Liver (tissue), 9 donors: ENCODE measurements around the gene NR1D2. TPM values are rescaled to one million over a fixed set of nuclear protein-coding genes. Genes with fewer than 3 reads are reported as not detected.

ENCODE experiments used
- DNase-seq: peaks from one replicate; pipeline ENCODE4 v3.0.0-alpha.2; 2017; ENCODE audit warnings: low spot score
- H3K27ac ChIP-seq, 2 donors: one replicate each; pipeline ENCODE4 v1.7.0; 2013; ENCODE audit warnings: inconsistent platforms in 2 of 2, low read length in 2 of 2, control low read depth in 1 of 2, low read depth in 1 of 2, mild to moderate bottlenecking in 1 of 2
- H3K27me3 ChIP-seq, 4 donors: one replicate each; pipeline versions ENCODE4 v1.6.1 to v1.7.0; 2013; ENCODE audit warnings: low read length in 3 of 4, inconsistent platforms in 1 of 4, mild to moderate bottlenecking in 1 of 4, moderate library complexity in 1 of 4; ENCODE audit not compliant: control insufficient read depth in 4 of 4, insufficient read depth in 4 of 4
- H3K36me3 ChIP-seq, 4 donors: one replicate each; pipeline versions ENCODE4 v1.6.1 to v1.7.0; 2013; ENCODE audit warnings: low read length in 3 of 4, mild to moderate bottlenecking in 3 of 4, low read depth in 1 of 4, moderate library complexity in 1 of 4; ENCODE audit not compliant: control insufficient read depth in 4 of 4, insufficient read depth in 3 of 4
- H3K4me1 ChIP-seq, 4 donors: one replicate each; pipeline versions ENCODE4 v1.6.1 to v1.7.0; 2013; ENCODE audit warnings: low read length in 3 of 4, mild to moderate bottlenecking in 3 of 4, moderate library complexity in 1 of 4; ENCODE audit not compliant: control insufficient read depth in 4 of 4, insufficient read depth in 4 of 4
- H3K4me3 ChIP-seq, 3 donors: one replicate each; pipeline versions ENCODE4 v1.6.1 to v1.7.0; 2013; ENCODE audit warnings: low read length in 3 of 3, control low read depth in 1 of 3, low read depth in 1 of 3, mild to moderate bottlenecking in 1 of 3
- H3K9ac ChIP-seq, 2 donors: one replicate each; pipeline ENCODE4 v1.7.0; 2013; ENCODE audit warnings: low read length in 2 of 2, mild to moderate bottlenecking in 2 of 2, moderate library complexity in 2 of 2, control low read depth in 1 of 2, low read depth in 1 of 2
- H3K9me3 ChIP-seq, 4 donors: one replicate each; pipeline versions ENCODE4 v1.6.1 to v1.7.0; 2013; ENCODE audit warnings: low read length in 3 of 4; ENCODE audit not compliant: control insufficient read depth in 4 of 4
- ATF3 ChIP-seq: IDR thresholded peaks from 2 replicates; pipeline ENCODE4 v1.6.1; 2016; ENCODE audit warnings: antibody characterized with exemption
- CTCF ChIP-seq: fragments of 150-350 bp; IDR thresholded peaks from 2 replicates; pipeline ENCODE4 v1.5.1; 2017; ENCODE audit warnings: improper control_type of control experiment, low read depth, low read length; ENCODE audit not compliant: missing input control
- EGR1 ChIP-seq, 2 donors: IDR thresholded peaks; 2 replicates each; pipeline ENCODE4 v1.6.1; 2016 to 2018; ENCODE audit warnings: antibody characterized with exemption in 2 of 2, low read depth in 2 of 2
- FOXA1 ChIP-seq: IDR thresholded peaks from 2 replicates; pipeline ENCODE4 v1.6.1; 2016; ENCODE audit warnings: antibody characterized with exemption
- FOXA2 ChIP-seq: IDR thresholded peaks from 2 replicates; pipeline ENCODE4 v1.6.1; 2016; ENCODE audit warnings: antibody characterized with exemption
- GABPA ChIP-seq, 2 donors: IDR thresholded peaks in 1 of 2; conservative IDR thresholded peaks in 1 of 2; 2 replicates each; pipeline ENCODE4 v1.6.1; 2016; ENCODE audit warnings: antibody characterized with exemption in 2 of 2, mild to moderate bottlenecking in 1 of 2, moderate library complexity in 1 of 2
- HNF4A ChIP-seq, 2 donors: conservative IDR thresholded peaks; 2 replicates each; pipeline ENCODE4 v1.6.1; 2016; ENCODE audit warnings: antibody characterized with exemption in 2 of 2, mild to moderate bottlenecking in 2 of 2
- HNF4G ChIP-seq: IDR thresholded peaks from 2 replicates; pipeline ENCODE4 v1.6.1; 2016; ENCODE audit warnings: antibody characterized with exemption
- JUND ChIP-seq, 2 donors: IDR thresholded peaks; 2 replicates each; pipeline ENCODE4 v1.6.1; 2016; ENCODE audit warnings: antibody characterized with exemption in 2 of 2
- MAX ChIP-seq: IDR thresholded peaks from 2 replicates; pipeline ENCODE4 v1.6.1; 2016; ENCODE audit warnings: antibody characterized with exemption
- NR2F2 ChIP-seq: IDR thresholded peaks from 2 replicates; pipeline ENCODE4 v1.6.1; 2016; ENCODE audit warnings: antibody characterized with exemption
- RAD21 ChIP-seq, 2 donors: IDR thresholded peaks; 2 replicates each; pipeline ENCODE4 v1.6.1; 2016; ENCODE audit warnings: antibody characterized with exemption in 2 of 2, mild to moderate bottlenecking in 2 of 2
- REST ChIP-seq: IDR thresholded peaks from 2 replicates; pipeline ENCODE4 v1.6.1; 2016; ENCODE audit warnings: antibody characterized with exemption, mild to moderate bottlenecking
- RXRA ChIP-seq, 2 donors: IDR thresholded peaks; 2 replicates each; pipeline ENCODE4 v1.6.1; 2017 to 2018; ENCODE audit warnings: antibody characterized with exemption in 2 of 2, mild to moderate bottlenecking in 1 of 2
- SP1 ChIP-seq: IDR thresholded peaks from 2 replicates; pipeline ENCODE4 v1.6.1; 2018; ENCODE audit warnings: antibody characterized with exemption, mild to moderate bottlenecking
- TAF1 ChIP-seq: conservative IDR thresholded peaks from 2 replicates; pipeline ENCODE4 v1.6.1; 2016; ENCODE audit warnings: antibody characterized with exemption, mild to moderate bottlenecking
- YY1 ChIP-seq: IDR thresholded peaks from 2 replicates; pipeline ENCODE4 v1.6.1; 2016; ENCODE audit warnings: antibody characterized with exemption, mild to moderate bottlenecking
- ZBTB33 ChIP-seq: IDR thresholded peaks from 2 replicates; pipeline ENCODE4 v1.6.1; 2016; ENCODE audit warnings: antibody characterized with exemption
- WGBS: extraction: QIAGEN DNeasy Blood & Tissue Kit; methylation state at CpG from one replicate; pipeline ENCODE4 v1.1.7; 2013; 5-methylcytosine and 5-hydroxymethylcytosine counted together
- polyA plus RNA-seq, 2 donors: library from polyadenylated mRNA; stranded (reverse) in 1 of 2; unstranded in 1 of 2; fragments of 200-250 nt in 1 of 2; fragments of >200 nt in 1 of 2; fragmentation: Nextera tagmentation in 1 of 2; extraction: Ambion mirVana in 1 of 2; gene quantifications; one replicate each; pipeline versions ENCODE4 v1.2.1 to v1.2.3, GENCODE V29; 2013 to 2015
- total RNA-seq, 2 donors: library from RNA; depleted of rRNA; stranded (reverse); fragments of >200 nt; gene quantifications; one replicate each; pipeline ENCODE4 v1.2.3, GENCODE V29; 2014
- donor health status: healthy.
- donor health status: healthy.
- donor health status: healthy.
- donor health status: healthy.
- donor health status: healthy.

Gene NR1D2
- total and polyA plus RNA-seq, 4 donors, result 7.3 to 25.5 (median 9.2) TPM

- Histone ChIP-seq H3K9ac (no peak overlapping the region), H3K9me3 (no peaks in the 10 kb centered on the region), H3K27ac (no peak overlapping the region), H3K4me1 (no peaks in the 10 kb centered on the region), H3K36me3 (no peaks in the 10 kb centered on the region), H3K4me3 (no peak overlapping the region), H3K27me3 (no peaks in the 10 kb centered on the region)
- DNase-seq, result no peak
- WGBS, result 72% methylated on average over 2 of the region's 2 CpGs
- TF ChIP-seq FOXA2, result no peak
- no peak for TF ChIP-seq REST
- no peak for TF ChIP-seq YY1
- TF ChIP-seq SP1, result no peak
- no peak for TF ChIP-seq JUND (IDR thresholded peaks at IDR 0.05)
- TF ChIP-seq CTCF, result no peak
- no peak for TF ChIP-seq HNF4G
- TF ChIP-seq TAF1, result no peak
- no peak for TF ChIP-seq RAD21 (IDR thresholded peaks at IDR 0.05)
- no peak for TF ChIP-seq FOXA1
- TF ChIP-seq NR2F2, result no peak
- TF ChIP-seq RXRA (IDR thresholded peaks at IDR 0.05), result no peak
- no peak for TF ChIP-seq ATF3
- TF ChIP-seq EGR1 (IDR thresholded peaks at IDR 0.05; ENCODE audit: low read depth in 2 of 2), result no peak
- no peak for TF ChIP-seq ZBTB33
- no peak for TF ChIP-seq GABPA (IDR thresholded peaks at IDR 0.05 in 1 of 2, conservative IDR thresholded peaks at IDR 0.05 in 1 of 2)
- no peak for TF ChIP-seq MAX
- TF ChIP-seq HNF4A (conservative IDR thresholded peaks at IDR 0.05), result no peak
These were observed 67.6 kb downstream of the NR1D2 start for GRCh38 chr3:24012589-24013269.
